PC-9 (cell line): Measurements from ENCODE around the gene NIPAL1. TPM values are rescaled to one million over a fixed set of nuclear protein-coding genes. Genes with fewer than 3 reads are reported as not detected.

ENCODE experiments used
- BruUV-seq: library from RNA; stranded (reverse); fragments of 400-500 nt; replicated peaks from 2 replicates; lab custom pipeline; 2021; lab: Mats Ljungman, UMichigan
- CTCF ChIA-PET: fragments of 300-600 bp; sonication (Branson Sonifier 250); formaldehyde crosslinking; loops from one replicate; lab custom pipeline; 2022; ENCODE audit warnings: antibody characterized with exemption; lab: Charles Lee
- POLR2A ChIA-PET: fragments of 300-600 bp; sonication (Branson Sonifier 250); formaldehyde crosslinking; loops from one replicate; lab custom pipeline; 2022; ENCODE audit warnings: antibody characterized with exemption; ENCODE audit not compliant: unreplicated experiment; lab: Charles Lee
- DNase-seq, 2 experiments: peaks; one replicate each; pipeline versions ENCODE4 v3.0.0 to v3.0.0-alpha.2; 2015 to 2022; ENCODE audit warnings: mixed read lengths in 1 of 2
- H2AFZ ChIP-seq: fragments of 200-600 bp; sonication (generic); 2 replicates; pipeline ENCODE4 v1.8.1; 2017; ENCODE audit warnings: antibody characterized with exemption
- H3F3A ChIP-seq: fragments of 200-600 bp; sonication (generic); 2 replicates; pipeline ENCODE4 v1.8.1; 2017; ENCODE audit warnings: antibody characterized with exemption, mild to moderate bottlenecking, low read depth; ENCODE audit not compliant: insufficient read depth
- H3K27ac ChIP-seq: fragments of 200-600 bp; sonication (generic); 2 replicates; pipeline ENCODE4 v1.6.1; 2016; ENCODE audit warnings: mixed run types
- H3K27me3 ChIP-seq: fragments of 200-600 bp; sonication (generic); 2 replicates; pipeline ENCODE4 v1.6.1; 2016; ENCODE audit warnings: low read depth, mixed run types; ENCODE audit not compliant: insufficient read depth
- H3K36me3 ChIP-seq: fragments of 200-600 bp; sonication (generic); 2 replicates; pipeline ENCODE4 v1.6.1; 2016; ENCODE audit warnings: low read depth, mixed run types
- H3K4me1 ChIP-seq: fragments of 200-600 bp; sonication (generic); replicated peaks from 2 replicates; pipeline ENCODE4 v1.6.1; 2016; ENCODE audit warnings: mixed run types; ENCODE audit not compliant: insufficient read depth
- H3K4me2 ChIP-seq: fragments of 200-600 bp; sonication (generic); 2 replicates; pipeline ENCODE4 v1.6.1; 2017; ENCODE audit warnings: mixed run types
- H3K4me3 ChIP-seq: fragments of 200-600 bp; sonication (generic); 2 replicates; pipeline ENCODE4 v1.6.1; 2016; ENCODE audit warnings: mixed run types
- H3K79me2 ChIP-seq: fragments of 200-600 bp; sonication (generic); 2 replicates; pipeline ENCODE4 v1.6.1; 2017; ENCODE audit warnings: low read depth, mixed run types
- H3K9me2 ChIP-seq: fragments of 200-600 bp; sonication (generic); 2 replicates; pipeline ENCODE4 v1.8.1; 2017; ENCODE audit warnings: mild to moderate bottlenecking; ENCODE audit not compliant: insufficient read depth
- H3K9me3 ChIP-seq: fragments of 200-600 bp; sonication (generic); 2 replicates; pipeline ENCODE4 v1.8.1; 2016; ENCODE audit warnings: low read depth; ENCODE audit not compliant: insufficient read depth
- H4K20me1 ChIP-seq: fragments of 200-600 bp; sonication (generic); 2 replicates; pipeline ENCODE4 v1.8.1; 2017; ENCODE audit not compliant: insufficient read depth
- CTCF ChIP-seq: fragments of 200-600 bp; sonication (generic); conservative IDR thresholded peaks from 2 replicates; pipeline ENCODE4 v1.6.1; 2017; ENCODE audit warnings: mixed run types, antibody characterized with exemption, mild to moderate bottlenecking, moderate library complexity
- EZH2 ChIP-seq: fragments of 200-600 bp; sonication (generic); IDR thresholded peaks from 2 replicates; pipeline ENCODE4 v1.8.0; 2017; ENCODE audit warnings: antibody characterized with exemption, low read depth
- intact Hi-C: fragments of 100-400 bp; cut with micrococcal nuclease; formaldehyde crosslinking; loops from one replicate; pipeline ENCODE4 v1.10.0; 2022; ENCODE audit not compliant: unreplicated experiment
- total RNA-seq: library from RNA; stranded (reverse); gene quantifications from 2 replicates; pipeline ENCODE4 v1.2.3, GENCODE V29; 2021

The NIPAL1 gene
- total RNA-seq, 1 experiment from 2014 or later, result 8.2 TPM

GRCh38 chr4:48082956-48083355, 66.4 kb downstream of the NIPAL1 start:
- ChIA-PET CTCF (interaction anchor here (0.5 kb wide), 1 partner anchor 303 kb away, joined by 3 read pairs; no protein-coding TSS in a partner anchor), POLR2A (no interaction called here)
- no peaks in the 10 kb centered on the region for H4K20me1 ChIP-seq
- TF ChIP-seq EZH2, result no peak
- no peak for TF ChIP-seq CTCF
- no peak overlapping the region for H3K4me2 ChIP-seq
- H3K36me3 ChIP-seq, result peaks cover 9% of the 10 kb centered on the region
- intact Hi-C loops, result loop anchor here (5.0 to 10.0 kb wide), 2 partner anchors 171 to 378 kb away; partner anchors contain the start of gene NFXL1
- no peak for DNase-seq
- H3K4me1 ChIP-seq, result peaks cover 59% of the 10 kb centered on the region
- H3K4me3 ChIP-seq, result no peak overlapping the region
- BruUV-seq, result no TSS peak
- no peaks in the 10 kb centered on the region for H3K27me3 ChIP-seq
- H3K9me2 ChIP-seq, result no peaks in the 10 kb centered on the region
- no peak overlapping the region for H3K27ac ChIP-seq
- H3K79me2 ChIP-seq, result no peaks in the 10 kb centered on the region
- peaks cover 32% of the 10 kb centered on the region for H3F3A ChIP-seq
- peaks cover 32% of the 10 kb centered on the region for H3K9me3 ChIP-seq
- no peak overlapping the region for H2AFZ ChIP-seq

GRCh38 chr4:48085821-48086589, 69.4 kb downstream of the NIPAL1 start:
- Histone ChIP-seq H3K4me2 (no peak overlapping the region), H4K20me1 (no peaks in the 10 kb centered on the region), H3K27ac (peak overlapping the region; percentile 30; the same call in 1 of the 2 replicates), H3F3A (peaks cover 3% of the 10 kb centered on the region; the same call in 1 of the 2 replicates), H3K36me3 (peaks cover 5% of the 10 kb centered on the region; the same call in 1 of the 2 replicates), H3K27me3 (no peaks in the 10 kb centered on the region), H3K79me2 (no peaks in the 10 kb centered on the region), H3K9me2 (no peaks in the 10 kb centered on the region), H3K4me1 (peaks cover 29% of the 10 kb centered on the region), H3K9me3 (peaks cover 24% of the 10 kb centered on the region), H3K4me3 (no peak overlapping the region), H2AFZ (no peak overlapping the region)
- no TSS peak for BruUV-seq
- POLR2A ChIA-PET, result no interaction called here
- TF ChIP-seq CTCF (no peak), EZH2 (no peak)
- peak in 1 of 2 experiments; percentile 49 for DNase-seq
- intact Hi-C loops, result loop anchor here (10.0 kb wide), 1 partner anchor 381 kb away; no protein-coding TSS in a partner anchor
- CTCF ChIA-PET, result interaction anchor here (1.0 kb wide), 1 partner anchor 45 kb away, joined by 5 read pairs; no protein-coding TSS in a partner anchor

Other genes with a start within 250 kb of the NIPAL1 start
- not detected in 2 replicates for gene CORIN, start 178.7 kb upstream of the NIPAL1 start, total RNA-seq
- gene NFXL1, start 102.2 kb upstream of the NIPAL1 start, total RNA-seq, result 15.5 and 15.7 TPM in 2 replicates
- 1.4 and 1.8 TPM in 2 replicates for gene CNGA1, start 91 bp upstream of the NIPAL1 start, total RNA-seq
- gene TXK, start 117.5 kb downstream of the NIPAL1 start, total RNA-seq, result 1.4 and 2.6 TPM in 2 replicates